Kidney epithelial cell (primary cell): ENCODE data around the gene PAQR9. TPM values are rescaled to one million over a fixed set of nuclear protein-coding genes. Genes with fewer than 3 reads are reported as not detected.

Experiments
- DNase-seq: peaks from one replicate; pipeline ENCODE4 v3.0.0-alpha.2; 2010; ENCODE audit warnings: low read depth
- H3K27me3 ChIP-seq: 2 replicates; pipeline ENCODE4 v1.6.0; 2011; ENCODE audit warnings: low read length; ENCODE audit not compliant: control insufficient read depth, insufficient read depth
- H3K36me3 ChIP-seq: 2 replicates; pipeline ENCODE4 v1.5.1; 2011; ENCODE audit warnings: low read length; ENCODE audit not compliant: control insufficient read depth, insufficient read depth
- H3K4me3 ChIP-seq: 2 replicates; pipeline ENCODE4 v1.5.1; 2011; ENCODE audit warnings: low read depth, mild to moderate bottlenecking, control low read depth, low read length
- CTCF ChIP-seq: IDR thresholded peaks from 2 replicates; pipeline ENCODE4 v1.5.1; 2011; ENCODE audit warnings: mild to moderate bottlenecking, moderate library complexity, low read length, control low read depth, inconsistent platforms; ENCODE audit not compliant: insufficient read depth, poor library complexity, severe bottlenecking
- total RNA-seq: library from RNA; depleted of rRNA; stranded (reverse); fragments of >200 nt; gene quantifications from 2 replicates; pipeline ENCODE4 v1.2.3, GENCODE V29; 2015

The PAQR9 gene
- total RNA-seq, 1 donor from 2014 or later: 0.08 TPM

GRCh38 chr3:142941373-142942123 is 21.9 kb downstream of the PAQR9 start:
- Histone ChIP-seq H3K27me3 (no peaks in the 10 kb centered on the region), H3K4me3 (no peak overlapping the region), H3K36me3 (no peaks in the 10 kb centered on the region)
- DNase-seq: no peak
- TF ChIP-seq CTCF: no peak

GRCh38 chr3:142940472-142940871 is 23.0 kb downstream of the PAQR9 start:
- Histone ChIP-seq H3K36me3 (no peaks in the 10 kb centered on the region), H3K4me3 (no peak overlapping the region), H3K27me3 (no peaks in the 10 kb centered on the region)
- TF ChIP-seq CTCF: no peak
- no peak for DNase-seq

GRCh38 chr3:142940000-142940399 is 23.5 kb downstream of the PAQR9 start:
- Histone ChIP-seq H3K4me3 (no peak overlapping the region), H3K27me3 (no peaks in the 10 kb centered on the region), H3K36me3 (no peaks in the 10 kb centered on the region)
- TF ChIP-seq CTCF: no peak
- DNase-seq: no peak

- no peaks in the 10 kb centered on the region for H3K27me3 ChIP-seq
- no peak for TF ChIP-seq CTCF
- DNase-seq: no peak
- no peaks in the 10 kb centered on the region for H3K36me3 ChIP-seq
- no peak overlapping the region for H3K4me3 ChIP-seq
Observed at GRCh38 chr3:142935963-142936362, 27.5 kb downstream of the PAQR9 start.

GRCh38 chr3:142934887-142935269 is 28.6 kb downstream of the PAQR9 start:
- no peak for DNase-seq
- H3K36me3 ChIP-seq: no peaks in the 10 kb centered on the region
- TF ChIP-seq CTCF: no peak
- H3K27me3 ChIP-seq: no peaks in the 10 kb centered on the region
- no peak overlapping the region for H3K4me3 ChIP-seq

GRCh38 chr3:142934128-142934886 is 29.2 kb downstream of the PAQR9 start:
- no peak for TF ChIP-seq CTCF
- H3K36me3 ChIP-seq: no peaks in the 10 kb centered on the region

More at GRCh38 chr3:142934128-142934886, 29.2 kb downstream of the PAQR9 start:
- Histone ChIP-seq H3K27me3 (no peaks in the 10 kb centered on the region), H3K4me3 (no peak overlapping the region)
- DNase-seq: no peak
